B cell (primary cell): ENCODE data around the gene PFN1. TPM values are rescaled to one million over a fixed set of nuclear protein-coding genes. Genes with fewer than 3 reads are reported as not detected.

ENCODE experiments used
- ATAC-seq: fragments of 200-7000 bp; cut with Tn5 transposase; one replicate; pipeline ENCODE4 v1.10.0; 2021; ENCODE audit warnings: low read depth, mild to moderate bottlenecking, moderate number of reproducible peaks, moderate library complexity
- CTCF ChIA-PET: fragments of 350-600 bp; sonication (Branson Sonifier 250); formaldehyde crosslinking; loops from one replicate; lab custom pipeline; 2021; ENCODE audit warnings: antibody characterized with exemption, inconsistent platforms; lab: Charles Lee
- POLR2A ChIA-PET: fragments of 350-600 bp; sonication (Branson Sonifier 250); formaldehyde crosslinking; loops from one replicate; lab custom pipeline; 2021; ENCODE audit warnings: antibody characterized with exemption; lab: Charles Lee
- DNase-seq: peaks from one replicate; pipeline ENCODE4 v3.0.0; 2013
- H2AFZ ChIP-seq: 2 replicates; pipeline ENCODE4 v1.6.1; 2012; ENCODE audit warnings: mild to moderate bottlenecking, low read depth, low read length; ENCODE audit not compliant: insufficient read depth, poor library complexity, severe bottlenecking
- H3K27ac ChIP-seq, 2 donors: 1 replicate in 1 of 2; 2 replicates in 1 of 2; pipeline ENCODE4 v1.5.1; 2012 to 2013; ENCODE audit warnings: low read length in 2 of 2, mild to moderate bottlenecking in 2 of 2, moderate library complexity in 1 of 2
- H3K27me3 ChIP-seq, 4 experiments: fragments of 200-600 bp in 1 of 4; sonication (generic) in 1 of 4; replicated peaks in 1 of 4; 1 replicate in 2 of 4; 2 replicates in 2 of 4; pipeline versions ENCODE4 v1.6.1 to v1.7.0; 2013 to 2016; ENCODE audit warnings: low read length in 3 of 4, mild to moderate bottlenecking in 2 of 4, mixed read lengths in 1 of 4, moderate library complexity in 1 of 4; ENCODE audit not compliant: insufficient read depth in 4 of 4, control insufficient read depth in 3 of 4; ENCODE audit errors: control extremely low read depth in 1 of 4
- H3K36me3 ChIP-seq, 2 experiments: replicated peaks in 1 of 2; 1 replicate in 1 of 2; 2 replicates in 1 of 2; pipeline versions ENCODE4 v1.6.1 to v1.7.1; 2013; ENCODE audit warnings: low read length in 1 of 2; ENCODE audit not compliant: insufficient read depth in 2 of 2, control insufficient read depth in 1 of 2; ENCODE audit errors: control extremely low read depth in 1 of 2, extremely low read depth in 1 of 2
- H3K4me1 ChIP-seq, 2 donors: fragments of 200-600 bp in 1 of 2; sonication (generic) in 1 of 2; 1 replicate in 1 of 2; 2 replicates in 1 of 2; pipeline versions ENCODE4 v1.5.1 to v1.6.1; 2013 to 2017; ENCODE audit warnings: low read length in 2 of 2; ENCODE audit not compliant: control insufficient read depth in 2 of 2, insufficient read depth in 2 of 2
- H3K4me2 ChIP-seq: replicated peaks from 2 replicates; pipeline ENCODE3; 2012; ENCODE audit warnings: mild to moderate bottlenecking, low read depth, low read length; ENCODE audit not compliant: poor library complexity, severe bottlenecking
- H3K4me3 ChIP-seq, 5 experiments: fragments of 200-600 bp in 1 of 5; sonication (generic) in 1 of 5; 1 replicate in 3 of 5; 2 replicates in 2 of 5; pipeline versions ENCODE4 v1.5.1 to v1.7.0; 2011 to 2016; ENCODE audit warnings: low read length in 4 of 5, mild to moderate bottlenecking in 4 of 5, low read depth in 2 of 5, control low read depth in 1 of 5, moderate library complexity in 1 of 5; ENCODE audit not compliant: insufficient read depth in 1 of 5; ENCODE audit errors: control extremely low read depth in 1 of 5, extremely low read depth in 1 of 5
- H3K79me2 ChIP-seq: fragments of 200-600 bp; sonication (generic); one replicate; pipeline ENCODE4 v1.6.0; 2016; ENCODE audit warnings: low read length; ENCODE audit not compliant: control insufficient read depth, insufficient read depth
- H3K9ac ChIP-seq: fragments of 200-600 bp; sonication (generic); 2 replicates; pipeline ENCODE4 v1.6.1; 2017; ENCODE audit warnings: mild to moderate bottlenecking, low read length, moderate library complexity
- H3K9me3 ChIP-seq, 3 donors: one replicate each; pipeline versions ENCODE4 v1.6.1 to v1.7.1; 2013; ENCODE audit warnings: low read length in 2 of 3; ENCODE audit not compliant: control insufficient read depth in 2 of 3, insufficient read depth in 1 of 3; ENCODE audit errors: control extremely low read depth in 1 of 3
- H4K20me1 ChIP-seq: 2 replicates; pipeline ENCODE4 v1.6.0; 2012; ENCODE audit warnings: mild to moderate bottlenecking, low read length; ENCODE audit not compliant: insufficient read depth, control insufficient read depth, poor library complexity, severe bottlenecking
- H3K27ac Mint-ChIP-seq: one replicate; pipeline ENCODE4 v1.8.0; 2021; ENCODE audit warnings: mixed read lengths
- H3K27me3 Mint-ChIP-seq: one replicate; pipeline ENCODE4 v1.8.0; 2021; ENCODE audit warnings: mixed read lengths
- H3K4me1 Mint-ChIP-seq: one replicate; pipeline ENCODE4 v1.8.0; 2021; ENCODE audit warnings: mixed read lengths
- H3K4me3 Mint-ChIP-seq: one replicate; pipeline ENCODE4 v1.8.0; 2021; ENCODE audit warnings: mixed read lengths
- H3K9me3 Mint-ChIP-seq: one replicate; pipeline ENCODE4 v1.8.0; 2022; ENCODE audit warnings: mixed read lengths; ENCODE audit not compliant: insufficient read depth
- EZH2 ChIP-seq: IDR thresholded peaks from 2 replicates; pipeline ENCODE4 v1.6.1; 2012; ENCODE audit warnings: borderline replicate concordance, low read depth, mild to moderate bottlenecking, moderate library complexity, low read length; ENCODE audit not compliant: insufficient read depth, poor library complexity, severe bottlenecking
- WGBS: methylation state at CpG from one replicate; pipeline ENCODE4 v1.1.5; 2013; ENCODE audit warnings: missing lambda C conversion rate; ENCODE audit not compliant: insufficient coverage; 5-methylcytosine and 5-hydroxymethylcytosine counted together
- intact Hi-C: fragments of 100-400 bp; cut with micrococcal nuclease; formaldehyde crosslinking; loops from one replicate; pipeline ENCODE4 v1.10.0; 2022
- polyA plus RNA-seq: library from polyadenylated mRNA; depleted of rRNA; stranded (reverse); fragments of >200 nt; gene quantifications from 2 replicates; pipeline ENCODE4 v1.2.3, GENCODE V29; 2012
- total RNA-seq, 2 donors: library from RNA; stranded (reverse); fragments of 120-200 nt in 1 of 2; gene quantifications; 1 replicate in 1 of 2; 2 replicates in 1 of 2; pipeline versions ENCODE4 v1.2.3 to v1.2.4, GENCODE V29; 2013 to 2022
- TF ChIP-seq, protein P1 (sequence below): fragments of 200-600 bp; IDR thresholded peaks from one replicate; pipeline ENCODE4 v1.8.0; 2022; ENCODE audit warnings: antibody characterized with exemption, mild to moderate bottlenecking

PFN1 gene
- total and polyA plus RNA-seq, 2 donors (not counting 1 experiment from before 2014, with no cell fraction given): 330 to 609 TPM

DNA sequence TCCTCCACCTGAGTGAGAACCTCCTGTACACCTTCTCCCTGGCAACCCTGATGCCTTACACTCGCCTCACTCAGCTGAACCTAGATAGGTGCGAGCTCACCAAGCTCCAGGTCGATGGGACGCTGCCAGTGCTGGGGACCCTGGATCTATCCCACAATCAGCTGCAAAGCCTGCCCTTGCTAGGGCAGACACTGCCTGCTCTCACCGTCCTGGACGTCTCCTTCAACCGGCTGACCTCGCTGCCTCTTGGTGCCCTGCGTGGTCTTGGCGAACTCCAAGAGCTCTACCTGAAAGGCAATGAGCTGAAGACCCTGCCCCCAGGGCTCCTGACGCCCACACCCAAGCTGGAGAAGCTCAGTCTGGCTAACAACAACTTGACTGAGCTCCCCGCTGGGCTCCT, 15.6 kb downstream of the PFN1 start:
- peaks cover 27% of the 10 kb centered on the region for H3K4me1 Mint-ChIP-seq

DNA sequence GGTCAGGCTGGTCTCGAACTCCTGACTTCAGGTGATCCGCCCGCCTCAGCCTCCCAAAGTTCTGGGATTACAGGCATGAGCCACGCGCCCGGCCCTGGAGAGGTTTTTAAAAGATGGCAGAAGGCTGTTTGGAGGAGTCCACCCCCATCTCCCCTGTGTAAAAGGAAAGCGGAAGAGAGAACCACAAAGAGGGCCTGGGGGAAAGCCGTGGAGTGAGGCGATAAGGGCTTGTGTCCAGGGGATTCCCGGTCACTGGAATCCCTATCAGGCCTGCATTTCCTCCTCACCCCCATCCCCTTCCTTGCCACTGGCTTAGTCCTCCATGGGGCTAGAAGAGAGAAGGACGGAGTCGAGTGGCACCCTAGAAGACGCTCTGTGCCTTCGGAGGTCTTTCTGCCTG, 16.4 kb downstream of the PFN1 start, which contains the start of gene GP1BA:
TSS of gene GP1BA (plus strand) at position 315 of the 400 bp plus-strand sequence. CDS start 328 bp downstream, outside the sequence.
- H3K4me1 Mint-ChIP-seq: peaks cover 25% of the 10 kb centered on the region
- H3K4me3 Mint-ChIP-seq: no peak within 1 kb of the TSS
- POLR2A ChIA-PET: no interaction called here
- no peaks in the 10 kb centered on the region for H3K9me3 Mint-ChIP-seq
- Histone ChIP-seq H3K36me3 (peaks cover 0 to 6% of the 10 kb centered on the region in 2 experiments), H3K9me3 (no peaks in the 10 kb centered on the region), H3K4me3 (no peak within 1 kb of the TSS), H4K20me1 (no peaks in the 10 kb centered on the region), H3K79me2 (no peaks in the 10 kb centered on the region), H3K9ac (no peak within 1 kb of the TSS), H2AFZ (no peak within 1 kb of the TSS), H3K4me1 (peaks cover 11 to 17% of the 10 kb centered on the region in 2 donors), H3K27me3 (peaks cover 0 to 16% (median 3%) of the 10 kb centered on the region in 4 experiments), H3K27ac (no peak within 1 kb of the TSS), H3K4me2 (peak within 1 kb of the TSS; percentile 20)
- CTCF ChIA-PET: no interaction called here
- ATAC-seq (no peak), DNase-seq (peak; percentile 33)
- H3K27ac Mint-ChIP-seq: no peak within 1 kb of the TSS
- H3K27me3 Mint-ChIP-seq: peaks cover 15% of the 10 kb centered on the region
- TF ChIP-seq, protein P1, sequence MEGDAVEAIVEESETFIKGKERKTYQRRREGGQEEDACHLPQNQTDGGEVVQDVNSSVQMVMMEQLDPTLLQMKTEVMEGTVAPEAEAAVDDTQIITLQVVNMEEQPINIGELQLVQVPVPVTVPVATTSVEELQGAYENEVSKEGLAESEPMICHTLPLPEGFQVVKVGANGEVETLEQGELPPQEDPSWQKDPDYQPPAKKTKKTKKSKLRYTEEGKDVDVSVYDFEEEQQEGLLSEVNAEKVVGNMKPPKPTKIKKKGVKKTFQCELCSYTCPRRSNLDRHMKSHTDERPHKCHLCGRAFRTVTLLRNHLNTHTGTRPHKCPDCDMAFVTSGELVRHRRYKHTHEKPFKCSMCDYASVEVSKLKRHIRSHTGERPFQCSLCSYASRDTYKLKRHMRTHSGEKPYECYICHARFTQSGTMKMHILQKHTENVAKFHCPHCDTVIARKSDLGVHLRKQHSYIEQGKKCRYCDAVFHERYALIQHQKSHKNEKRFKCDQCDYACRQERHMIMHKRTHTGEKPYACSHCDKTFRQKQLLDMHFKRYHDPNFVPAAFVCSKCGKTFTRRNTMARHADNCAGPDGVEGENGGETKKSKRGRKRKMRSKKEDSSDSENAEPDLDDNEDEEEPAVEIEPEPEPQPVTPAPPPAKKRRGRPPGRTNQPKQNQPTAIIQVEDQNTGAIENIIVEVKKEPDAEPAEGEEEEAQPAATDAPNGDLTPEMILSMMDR: no peak
- no peak for TF ChIP-seq EZH2
- intact Hi-C loops: no loop called here
- 51% methylated on average over 10 of the region's 14 CpGs for WGBS

More for the DNA sequence above, 15.6 kb downstream of the PFN1 start:
- peaks cover 15% of the 10 kb centered on the region for H3K27me3 Mint-ChIP-seq
- WGBS: 98% methylated on average over 12 of the region's 12 CpGs
- ATAC-seq (no peak), DNase-seq (no peak)
- Histone ChIP-seq H3K4me3 (no peak overlapping the region), H4K20me1 (no peaks in the 10 kb centered on the region), H3K27me3 (peaks cover 0 to 16% (median 3%) of the 10 kb centered on the region in 4 experiments), H3K79me2 (no peaks in the 10 kb centered on the region), H3K9ac (no peak overlapping the region), H3K27ac (no peak overlapping the region), H3K4me1 (peaks cover 11 to 17% of the 10 kb centered on the region in 2 donors), H3K36me3 (peaks cover 0 to 13% of the 10 kb centered on the region in 2 experiments), H3K9me3 (no peaks in the 10 kb centered on the region), H2AFZ (no peak overlapping the region), H3K4me2 (no peak overlapping the region)
- intact Hi-C loops: no loop called here
- no peaks in the 10 kb centered on the region for H3K9me3 Mint-ChIP-seq
- TF ChIP-seq, protein P1: no peak
- TF ChIP-seq EZH2: no peak
- ChIA-PET CTCF (interaction anchor here (0.8 kb wide), 1 partner anchor 23 kb away, joined by 4 read pairs; no protein-coding TSS in a partner anchor), POLR2A (no interaction called here)
- no peak overlapping the region for H3K4me3 Mint-ChIP-seq
- H3K27ac Mint-ChIP-seq: no peak overlapping the region
